Stimulated activated CD4-positive, alpha-beta T cell treated with anti-CD3 and anti-CD28 coated beads, TNF-alpha, amount 100 ng/mL, for 48 hours (primary cell): ENCODE measurements around the gene MS4A10.

Experiments
- DNase-seq, 3 donors: peaks; one replicate each; pipeline ENCODE4 v3.0.0-alpha.2; 2020; ENCODE audit warnings: low read depth in 3 of 3

The MS4A10 gene

DNA sequence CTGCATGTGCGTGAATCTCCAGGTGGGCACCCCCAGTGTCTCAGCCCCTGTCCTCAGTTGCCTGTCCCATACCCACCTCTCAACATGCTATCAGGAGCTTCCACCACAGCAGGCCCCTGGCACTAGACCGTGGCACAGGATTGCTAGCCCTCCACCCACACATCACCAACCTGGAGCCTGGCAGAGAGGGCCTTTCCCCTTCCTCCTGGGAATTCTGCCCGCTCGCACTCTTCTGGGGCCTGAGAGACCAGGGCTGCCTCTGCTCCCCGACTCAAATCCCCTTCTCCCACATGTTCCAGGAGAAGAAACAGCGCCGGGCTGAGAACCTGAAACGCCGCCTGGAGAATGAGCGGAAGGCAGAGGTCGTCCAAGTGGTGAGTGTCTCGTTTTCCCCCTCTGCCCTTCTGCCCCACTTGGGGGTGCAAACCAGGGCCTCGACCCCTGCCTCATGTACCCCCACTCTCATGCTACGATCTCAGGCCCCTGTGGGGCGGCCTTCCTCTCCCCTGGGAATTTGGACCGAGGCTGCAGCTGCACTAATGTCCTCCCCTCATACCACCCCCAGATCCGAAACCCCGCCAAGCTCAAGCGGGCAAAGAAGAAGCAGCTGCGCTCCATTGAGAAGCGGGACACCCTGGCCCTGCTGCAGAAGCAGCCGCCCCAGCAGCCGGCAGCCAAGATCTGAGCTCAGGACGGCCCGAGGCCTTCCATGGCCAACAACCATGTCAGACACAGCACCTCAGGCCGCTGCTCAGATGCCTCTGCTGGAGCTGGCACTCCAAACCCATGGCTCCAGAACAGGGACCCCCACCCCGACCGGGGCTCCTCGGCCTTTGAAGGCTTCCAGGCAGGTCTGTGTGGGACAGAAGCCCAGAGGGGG is 64.7 kb downstream of the MS4A10 start:
- no peak for DNase-seq
